Measurements from ENCODE around the gene NACC2.

NACC2 gene, protein sequence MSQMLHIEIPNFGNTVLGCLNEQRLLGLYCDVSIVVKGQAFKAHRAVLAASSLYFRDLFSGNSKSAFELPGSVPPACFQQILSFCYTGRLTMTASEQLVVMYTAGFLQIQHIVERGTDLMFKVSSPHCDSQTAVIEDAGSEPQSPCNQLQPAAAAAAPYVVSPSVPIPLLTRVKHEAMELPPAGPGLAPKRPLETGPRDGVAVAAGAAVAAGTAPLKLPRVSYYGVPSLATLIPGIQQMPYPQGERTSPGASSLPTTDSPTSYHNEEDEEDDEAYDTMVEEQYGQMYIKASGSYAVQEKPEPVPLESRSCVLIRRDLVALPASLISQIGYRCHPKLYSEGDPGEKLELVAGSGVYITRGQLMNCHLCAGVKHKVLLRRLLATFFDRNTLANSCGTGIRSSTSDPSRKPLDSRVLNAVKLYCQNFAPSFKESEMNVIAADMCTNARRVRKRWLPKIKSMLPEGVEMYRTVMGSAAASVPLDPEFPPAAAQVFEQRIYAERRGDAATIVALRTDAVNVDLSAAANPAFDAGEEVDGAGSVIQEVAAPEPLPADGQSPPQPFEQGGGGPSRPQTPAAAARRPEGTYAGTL

DNA sequence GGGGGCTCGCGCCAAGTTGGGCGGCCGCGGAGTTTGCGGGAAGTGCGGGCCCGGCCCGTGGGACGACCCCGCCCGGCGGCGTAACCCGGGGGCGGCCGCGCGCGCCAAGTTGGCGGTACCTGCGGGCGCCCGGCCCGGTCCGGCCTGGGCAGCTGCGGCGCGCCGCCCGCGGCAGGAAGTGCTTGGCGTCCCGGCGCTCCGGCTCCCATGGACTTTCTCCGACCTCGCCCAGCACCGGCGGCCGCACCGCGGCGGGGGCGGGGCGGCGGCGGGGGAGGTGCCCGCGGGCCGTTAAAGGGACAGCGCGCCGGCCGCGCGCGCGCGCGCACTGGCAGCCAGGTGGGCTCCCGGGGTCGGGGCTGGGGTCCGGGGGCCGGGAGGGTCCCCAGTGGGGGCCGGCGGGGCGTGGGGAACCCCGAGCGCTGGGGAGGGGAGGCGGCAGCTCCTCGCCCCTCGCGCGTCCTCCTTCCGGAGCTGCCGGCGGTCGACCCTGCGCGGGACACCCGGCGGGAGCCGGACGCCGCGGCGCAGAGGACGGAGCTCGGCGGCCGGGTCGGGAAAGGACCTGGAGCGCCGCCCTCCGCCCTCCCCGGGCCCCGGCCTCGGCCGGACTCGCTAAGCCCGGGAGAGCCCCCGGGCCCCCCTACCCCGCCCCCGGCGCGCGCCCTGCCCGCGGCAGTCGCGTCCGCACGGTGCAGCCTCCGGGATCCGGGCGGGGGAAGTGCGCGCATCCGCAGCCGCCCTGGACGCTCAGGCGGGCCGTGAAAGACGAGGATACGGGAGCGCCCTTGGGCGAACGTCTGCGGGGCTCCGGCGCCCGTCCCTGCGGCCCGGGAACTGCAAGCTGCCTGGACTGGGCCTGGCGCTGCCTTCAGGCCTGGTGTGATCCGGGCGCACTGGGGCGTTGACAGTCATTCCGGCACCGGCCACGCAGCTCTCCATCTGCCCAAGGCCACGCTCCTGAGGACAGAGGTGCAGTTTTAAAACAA, at the start of gene NACC2:
Gene NACC2, minus strand, starts transcription at position 220 of the 989 bp plus-strand sequence. CDS start 44,768 bp downstream, outside the sequence.
- DNase-seq = peak in 1 of 2 experiments; percentile 43

DNA sequence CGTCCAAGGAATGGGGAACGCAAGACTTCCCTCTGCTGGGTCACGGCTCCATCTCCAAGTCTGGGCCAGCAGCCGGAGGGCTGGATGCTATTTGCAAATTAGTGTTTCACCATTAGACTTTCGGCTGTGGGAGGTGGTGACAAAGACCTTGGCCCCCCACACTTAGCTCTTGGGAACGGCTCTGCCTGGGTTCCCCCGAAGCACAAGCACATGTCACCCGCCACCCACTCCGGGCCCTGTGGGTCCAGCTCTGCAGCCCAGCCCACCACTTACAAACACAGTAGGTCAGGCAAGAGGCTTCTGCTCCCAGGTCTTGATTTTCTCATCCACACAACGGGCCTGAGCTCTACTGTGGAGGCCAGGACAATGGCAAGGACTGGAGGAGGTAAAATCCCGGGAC, 49.4 kb upstream of the NACC2 start:
- no peak for DNase-seq

DNA sequence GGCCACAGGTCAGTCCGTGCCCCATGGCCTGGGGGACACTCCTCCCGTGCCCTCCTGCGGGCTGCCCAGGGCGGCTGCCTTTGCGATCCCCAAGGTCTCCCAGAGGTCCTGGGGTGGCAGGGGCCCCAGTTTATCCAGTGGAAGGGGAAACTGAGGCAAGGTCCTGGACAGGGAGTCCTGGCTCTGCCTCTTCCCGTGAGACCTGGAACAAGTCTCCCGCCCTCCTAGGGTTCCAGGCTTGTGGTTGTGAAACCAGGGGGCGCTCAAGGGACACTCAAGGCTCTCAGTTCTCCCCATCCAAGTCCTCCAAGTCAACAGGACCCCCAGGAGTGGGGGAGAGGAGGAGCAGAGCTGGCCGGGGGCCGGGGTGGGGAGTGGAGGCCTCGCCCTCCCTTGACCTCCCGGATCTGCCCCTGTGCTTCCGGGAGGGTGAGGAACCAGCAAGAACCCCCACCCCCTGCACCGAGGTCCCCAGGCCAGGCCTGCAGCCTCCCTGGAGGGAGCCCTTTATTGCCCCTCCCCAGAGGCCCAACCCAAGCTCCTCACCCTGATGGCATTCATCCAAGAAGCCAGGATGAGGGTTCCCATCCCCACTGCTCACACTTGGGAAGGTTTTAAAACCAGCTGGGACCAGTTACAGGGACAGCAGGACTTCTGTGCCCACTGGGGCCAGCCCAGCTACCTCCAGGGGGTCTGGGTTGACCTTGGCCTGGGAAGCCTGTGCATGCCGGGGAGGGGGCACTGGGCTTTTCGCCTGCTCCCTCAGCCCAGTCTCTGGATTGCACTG, 48.3 kb upstream of the NACC2 start:
- no peak for DNase-seq

DNA sequence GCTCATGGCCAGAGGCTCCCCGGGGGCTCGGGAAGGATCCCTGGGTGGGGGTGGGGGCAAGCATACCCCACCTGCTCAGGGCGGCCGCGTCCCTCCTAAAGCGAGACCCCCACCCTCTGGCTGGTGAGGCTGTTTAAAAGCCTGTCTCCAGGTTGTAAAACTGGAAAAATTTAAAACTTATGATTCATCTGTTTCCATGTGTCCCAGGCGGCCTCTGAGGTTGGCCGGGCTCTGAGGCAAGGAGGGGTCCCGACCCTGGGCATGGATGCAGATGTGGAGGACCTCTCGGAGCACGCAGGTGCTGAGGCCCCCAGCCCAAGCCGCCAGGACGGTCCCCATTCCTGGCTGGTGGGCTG, 47.7 kb upstream of the NACC2 start:
- no peak for DNase-seq

DNA sequence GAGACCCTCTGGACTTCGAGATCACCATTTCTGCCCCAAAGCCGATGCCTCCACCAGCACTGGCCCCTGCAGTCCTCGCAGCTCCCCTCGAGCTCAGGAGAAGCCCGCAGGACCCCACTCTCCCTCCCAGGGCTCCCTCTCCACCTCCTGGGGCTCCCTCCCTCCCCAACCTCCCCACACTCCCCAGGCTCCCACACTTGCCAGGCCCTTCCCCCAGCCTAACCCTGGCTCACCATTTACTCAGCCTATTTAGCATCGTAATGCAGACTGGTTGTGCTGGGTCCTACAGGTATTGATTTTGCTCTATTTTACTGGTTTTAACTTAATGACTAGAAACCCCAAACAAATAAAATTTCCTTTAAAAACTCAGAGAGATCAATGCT, 47.3 kb upstream of the NACC2 start:
- no peak for DNase-seq

DNA sequence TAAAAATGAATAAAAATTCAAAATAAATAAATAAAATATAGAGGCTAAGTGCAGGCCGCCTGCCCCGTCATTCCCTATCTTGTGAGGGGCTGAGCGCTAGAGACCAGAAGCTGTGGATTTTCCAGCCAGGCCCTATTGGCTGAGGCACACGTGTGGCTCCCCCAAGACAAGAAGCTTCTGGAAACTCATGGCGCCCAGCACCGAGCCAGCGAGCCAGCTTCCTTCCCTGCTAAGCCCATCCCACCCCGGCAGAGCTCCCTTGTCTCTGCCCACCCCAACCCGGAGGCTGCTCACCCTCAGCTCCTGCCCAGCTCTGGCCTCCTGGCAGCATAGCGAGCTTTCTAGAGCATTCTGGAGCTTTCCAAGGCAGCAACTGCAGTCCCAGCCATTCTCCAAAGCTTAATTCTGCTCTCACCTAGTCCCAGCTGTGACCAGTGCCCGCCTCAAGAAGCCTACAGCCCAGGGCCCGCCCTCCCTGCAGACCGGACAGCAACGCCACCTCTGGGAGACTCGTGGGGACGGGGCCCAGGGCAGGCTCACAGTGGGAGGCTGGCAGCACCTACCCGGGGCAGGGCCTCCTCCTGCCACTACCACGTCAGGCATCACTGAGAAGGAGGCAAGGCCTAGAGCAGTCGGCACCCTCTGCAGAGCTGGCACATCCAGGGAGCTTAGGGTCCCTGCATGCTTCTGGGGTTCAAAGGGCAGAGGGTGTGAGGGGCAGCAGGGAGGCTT, 46.8 kb upstream of the NACC2 start:
- no peak for DNase-seq

DNA sequence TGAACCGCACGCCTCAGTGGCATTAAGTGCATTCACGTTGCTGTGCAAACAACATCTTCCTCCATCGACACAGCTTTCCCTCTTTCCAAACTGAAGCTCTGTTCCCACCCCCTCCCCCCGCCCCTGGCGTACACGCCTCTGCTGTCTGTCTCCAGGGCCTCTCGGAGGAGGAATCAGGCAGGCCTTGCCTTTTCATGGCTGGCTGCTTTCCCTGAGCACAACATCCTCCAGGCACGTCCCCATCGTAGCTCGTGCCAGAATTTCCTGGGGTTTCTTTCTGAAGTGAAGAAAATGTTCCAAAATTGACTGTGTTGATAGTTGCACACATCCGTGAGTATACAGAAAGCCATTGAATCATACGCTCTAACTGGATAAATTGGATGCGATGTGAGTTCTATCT, 45.9 kb upstream of the NACC2 start:
- no peak for DNase-seq

DNA sequence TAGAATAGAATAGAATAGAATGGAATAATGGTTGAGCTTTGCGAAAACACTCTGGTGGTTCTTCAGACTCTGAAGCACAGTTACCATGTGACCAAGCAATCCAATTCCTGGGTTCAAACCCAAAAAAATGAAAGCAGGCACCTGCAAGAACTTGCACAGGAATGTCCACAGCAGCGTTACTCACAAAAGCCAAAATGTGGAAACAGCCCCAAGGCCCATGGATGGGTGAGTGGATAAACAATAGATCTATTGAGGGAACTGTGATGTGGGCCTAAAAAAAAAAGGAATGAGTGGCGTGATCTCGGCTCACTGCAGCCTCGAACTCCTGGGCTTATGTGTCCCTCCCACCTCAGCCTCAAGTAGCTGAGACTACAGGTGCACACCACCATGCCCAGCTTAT, 45.0 kb upstream of the NACC2 start:
- DNase-seq = no peak

DNA sequence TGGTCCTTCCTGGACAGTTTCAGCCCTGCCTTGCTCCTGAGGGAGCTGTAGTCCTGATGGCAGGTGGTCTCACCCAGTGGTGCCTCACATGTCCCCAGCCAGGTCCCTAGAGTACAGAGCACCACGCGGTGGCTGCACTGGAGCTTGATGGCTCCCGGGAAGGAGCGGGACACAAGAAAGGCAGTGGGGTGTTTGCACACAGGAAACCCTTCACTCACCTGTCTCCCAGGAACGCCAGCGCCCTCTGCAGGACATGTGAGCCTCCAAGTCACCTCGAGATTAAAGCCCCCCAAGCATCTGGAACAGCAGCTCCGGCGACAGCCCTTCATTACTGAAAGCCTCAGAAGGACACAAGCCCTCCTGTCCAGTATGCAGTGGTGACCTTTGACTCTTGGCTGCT, 43.5 kb upstream of the NACC2 start:
- peak in 1 of 2 experiments; percentile 19 for DNase-seq

DNA sequence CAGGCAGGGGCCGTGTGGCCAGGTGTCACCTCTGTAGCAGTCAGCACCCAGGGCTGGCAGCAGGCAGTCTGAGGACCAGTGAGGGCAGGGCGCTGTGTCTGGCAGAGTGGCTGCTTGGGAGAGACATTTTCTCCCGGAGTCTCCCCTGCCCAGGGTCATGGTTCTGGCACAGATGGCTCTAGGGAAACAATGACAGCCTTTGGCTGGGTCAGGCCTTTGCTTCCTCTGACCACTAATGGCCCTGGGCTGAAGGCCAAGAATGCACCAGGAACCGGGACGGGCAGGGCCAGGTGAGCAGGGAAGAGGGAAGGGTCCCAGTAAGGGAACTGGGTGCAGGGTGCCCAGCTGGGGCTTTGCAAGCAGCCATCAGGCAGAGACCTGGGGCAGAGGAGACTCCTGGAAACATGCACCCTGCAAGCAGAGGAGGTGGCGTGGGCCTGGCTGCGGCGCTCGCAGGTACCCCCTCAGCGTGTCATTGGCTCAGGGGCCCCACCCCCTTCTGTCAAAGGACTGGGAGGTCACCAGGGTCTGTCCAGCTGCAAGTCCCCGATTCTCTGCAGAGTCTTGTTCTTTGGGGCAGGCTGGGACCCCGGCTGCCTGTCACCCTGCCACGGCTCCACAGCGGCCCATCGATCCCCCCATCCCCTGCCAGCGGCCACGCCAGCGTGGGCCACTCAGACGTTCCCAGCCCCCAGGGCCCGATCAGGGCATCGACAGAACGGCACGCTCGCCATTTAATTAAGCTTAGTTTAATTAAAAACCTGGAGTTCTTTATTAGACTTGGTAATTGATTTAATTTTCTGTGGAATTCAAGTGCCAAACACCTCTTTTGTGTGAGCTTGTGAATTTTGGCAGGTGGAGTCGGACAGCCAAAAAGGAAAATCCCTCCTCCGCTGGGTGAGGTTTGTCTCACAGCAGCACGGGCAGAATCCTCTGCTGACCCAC, 42.5 kb upstream of the NACC2 start:
- DNase-seq = no peak

DNA sequence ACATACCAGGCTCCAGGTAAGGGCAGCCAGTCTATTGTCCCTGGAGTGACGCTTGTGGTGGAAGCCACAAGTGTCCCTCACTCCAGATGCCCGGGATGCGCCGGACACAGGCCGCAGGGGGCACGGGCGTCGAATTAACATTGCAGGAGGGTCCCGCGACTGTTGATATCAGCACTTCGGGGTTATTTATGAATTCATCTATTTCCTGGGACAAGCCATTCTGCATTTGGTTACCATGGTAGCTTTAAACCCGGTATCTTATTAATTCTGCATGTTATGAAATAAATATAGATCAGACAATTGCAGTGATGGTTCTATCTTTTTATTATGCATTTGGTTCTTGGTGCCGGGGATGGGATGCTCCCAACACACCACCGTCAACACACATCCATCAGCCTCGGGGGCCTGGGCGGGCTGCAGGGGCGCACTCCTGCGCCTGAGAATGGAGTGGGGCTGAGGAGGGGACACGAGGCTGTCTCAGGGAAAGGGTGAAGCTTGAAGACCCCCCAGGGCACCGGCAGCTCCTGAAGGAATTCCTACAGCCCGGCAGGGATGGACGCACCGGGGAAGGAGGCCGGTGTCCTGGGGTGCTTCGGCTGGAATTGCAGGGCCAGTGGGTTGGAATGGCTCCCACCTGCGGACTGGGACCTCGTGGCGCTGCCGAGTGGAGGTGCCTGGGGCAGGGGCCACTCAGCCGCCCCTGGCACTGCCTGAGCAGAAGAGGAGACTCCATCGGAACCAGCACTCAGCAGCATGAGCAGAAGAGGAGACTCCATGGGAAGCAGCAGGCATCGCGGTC, 41.2 kb upstream of the NACC2 start:
- no peak for DNase-seq

DNA sequence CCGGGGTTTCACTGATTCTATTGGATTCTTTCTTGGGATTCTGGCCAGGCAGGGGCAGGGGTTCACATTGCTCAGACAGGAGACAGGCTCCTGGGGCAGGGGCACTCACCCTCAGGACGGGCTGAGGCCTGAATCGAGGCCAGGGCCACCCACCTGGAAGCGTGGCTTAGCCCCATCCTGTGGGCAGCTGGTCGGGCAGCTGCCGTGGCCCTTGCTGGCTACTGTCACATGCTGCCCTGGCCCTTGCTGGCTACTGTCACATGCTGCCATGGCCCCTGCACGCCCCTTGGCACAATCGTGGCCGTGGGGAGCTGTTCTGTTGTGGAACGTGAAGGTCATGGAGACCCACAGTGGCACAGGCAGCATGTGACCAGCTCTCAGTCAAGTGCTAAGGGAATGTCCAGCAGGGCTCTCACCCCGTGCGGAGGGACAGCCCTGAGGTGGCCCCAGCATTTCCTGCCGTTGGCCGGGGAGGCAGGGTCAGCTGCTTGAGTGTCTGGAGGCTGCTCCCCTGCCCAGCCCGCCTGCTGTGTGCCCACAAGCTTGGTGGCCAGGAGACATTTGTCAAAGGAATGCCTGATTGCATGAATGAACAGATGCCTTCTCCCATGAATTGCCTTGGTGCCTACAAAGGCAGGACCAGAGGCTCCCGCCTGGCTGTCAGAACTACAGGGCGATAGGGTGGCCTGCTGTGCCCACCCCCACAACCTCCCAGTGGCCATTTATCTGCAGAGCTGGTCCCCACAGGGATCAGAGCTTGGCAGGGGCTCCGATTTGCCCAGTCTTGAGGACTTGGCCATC, 40.4 kb upstream of the NACC2 start:
- DNase-seq = no peak

DNA sequence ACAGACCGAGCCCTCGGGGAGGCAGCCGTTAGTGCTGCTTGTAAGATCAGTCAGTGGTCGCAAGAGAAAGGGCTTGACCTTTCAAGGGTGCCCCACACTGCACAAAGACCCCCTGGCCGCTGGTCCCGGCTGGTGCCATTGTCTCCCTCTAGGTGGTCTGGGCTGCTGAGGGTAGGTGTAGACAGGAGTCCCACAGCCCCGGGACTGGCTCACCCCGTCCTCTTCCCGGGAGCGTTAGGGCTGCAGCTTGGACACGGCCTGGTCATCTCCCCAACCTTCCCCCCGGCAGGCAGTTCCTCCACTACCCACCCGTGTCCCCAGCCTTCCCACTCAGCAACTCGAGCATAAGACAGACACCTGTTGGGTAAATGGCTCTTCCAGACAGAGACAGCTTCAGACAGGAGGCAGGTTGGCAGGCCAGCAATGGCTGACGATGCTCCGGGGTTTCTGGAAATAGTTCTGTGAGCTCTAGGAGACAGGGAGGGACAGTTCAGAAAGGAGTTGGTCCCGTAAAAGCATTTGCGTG, 38.9 kb upstream of the NACC2 start:
- DNase-seq = no peak

DNA sequence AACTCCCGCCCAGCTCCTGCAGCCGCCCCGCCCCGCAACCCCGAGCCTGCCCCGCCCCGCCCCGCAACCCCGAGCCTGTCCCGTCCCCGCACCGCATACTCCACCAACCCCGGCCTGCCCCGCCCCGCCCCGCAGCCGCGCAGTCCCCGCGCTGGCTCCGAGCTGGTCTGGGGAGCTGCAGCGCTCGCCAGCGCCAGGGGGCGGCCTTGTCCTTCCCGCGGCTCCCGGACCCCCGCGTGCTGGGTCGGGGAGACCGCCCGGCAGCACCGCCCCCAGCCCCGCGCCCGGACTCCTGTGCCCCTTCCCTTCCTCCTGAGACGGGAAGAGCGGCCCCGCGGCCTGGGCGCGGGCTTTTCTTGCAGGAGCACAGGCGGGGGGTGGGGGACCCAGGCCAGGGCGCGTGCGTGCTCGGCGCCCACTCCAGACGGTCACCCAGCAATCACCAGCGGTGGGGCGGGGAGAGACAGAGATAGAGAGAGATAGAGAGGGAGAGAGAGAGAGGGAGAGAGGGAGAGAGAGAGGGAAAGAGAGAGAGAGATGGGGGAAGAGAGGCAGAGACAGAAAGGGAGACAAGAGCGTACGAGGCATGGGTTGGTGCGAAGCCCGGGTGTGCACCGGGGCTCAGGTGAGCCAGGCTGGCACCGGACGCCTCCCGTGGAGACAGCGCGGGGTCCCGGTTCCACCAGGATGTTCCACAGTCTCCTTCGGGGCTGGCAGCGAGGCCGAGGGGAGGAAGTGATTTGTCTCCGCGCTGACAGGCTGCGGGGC, 38.3 kb upstream of the NACC2 start:
- DNase-seq = no peak

DNA sequence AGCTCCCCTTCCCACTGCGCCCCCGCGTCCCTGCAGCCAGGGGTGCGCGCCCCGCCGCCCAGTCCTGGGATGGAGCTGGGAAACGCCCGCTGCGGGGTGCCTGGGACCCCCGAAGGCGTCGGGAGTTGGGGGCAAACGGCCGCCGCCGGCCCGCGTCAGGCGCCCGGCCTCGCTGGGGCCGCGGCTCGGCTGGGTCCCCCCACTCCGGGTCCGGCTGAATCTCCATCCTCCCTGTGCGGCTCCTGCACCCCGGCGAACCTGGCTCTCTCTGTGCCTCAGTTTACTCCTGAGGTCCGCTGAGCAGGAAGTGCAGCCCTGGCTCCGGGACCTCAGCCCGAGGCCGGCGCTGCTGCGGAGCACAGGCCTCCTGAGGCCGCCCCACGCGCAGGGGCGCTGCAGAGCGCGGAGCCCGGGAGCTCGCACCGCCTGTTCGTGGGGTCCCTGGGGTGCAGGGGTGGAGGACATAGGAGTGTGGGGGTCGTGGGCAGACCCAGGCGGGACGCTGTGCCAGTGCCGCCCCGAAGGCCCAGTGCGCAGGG, 37.5 kb upstream of the NACC2 start:
- no peak for DNase-seq

DNA sequence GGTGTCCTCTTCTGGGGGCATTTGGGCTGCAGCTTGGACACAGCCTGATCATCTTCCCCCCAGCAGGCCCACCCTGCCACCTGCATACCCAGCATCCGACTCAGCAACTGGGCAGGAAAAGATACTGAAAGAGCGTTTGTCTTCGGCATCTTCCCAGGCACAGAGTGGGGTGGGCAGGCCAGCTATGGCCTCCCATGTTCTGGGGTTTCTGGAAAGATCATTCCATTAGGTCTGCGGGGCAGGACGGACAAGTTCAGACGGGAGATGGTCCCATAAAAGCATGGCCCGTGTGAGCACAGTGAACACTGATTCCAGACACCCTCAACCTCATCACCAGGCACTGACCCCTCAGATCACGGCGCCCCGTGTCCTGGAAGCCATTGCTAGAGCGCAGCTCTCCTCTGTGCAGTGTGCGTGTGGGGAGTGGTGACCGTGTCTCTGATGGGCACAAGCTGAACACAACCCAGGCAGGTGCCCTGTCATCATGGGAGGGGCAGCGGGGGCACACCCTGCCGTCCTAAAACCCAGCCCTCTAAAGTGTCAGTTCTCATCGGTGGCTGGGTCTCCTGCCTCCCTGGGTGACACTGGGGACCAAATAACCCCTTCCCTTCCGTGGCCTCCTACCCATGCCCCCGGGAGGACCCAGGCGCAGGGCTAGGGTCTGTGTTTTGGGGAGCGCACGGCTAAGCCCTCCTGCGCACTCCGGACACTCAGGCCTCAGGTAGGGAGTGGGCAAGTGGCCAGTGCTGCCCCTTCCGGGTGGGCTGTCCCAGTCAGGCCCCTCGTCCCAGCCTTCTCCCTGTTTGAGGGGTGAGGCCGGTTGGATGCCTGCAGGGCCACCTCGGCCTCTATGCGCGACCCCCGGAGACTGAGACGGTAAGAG, 36.8 kb upstream of the NACC2 start:
- no peak for DNase-seq

DNA sequence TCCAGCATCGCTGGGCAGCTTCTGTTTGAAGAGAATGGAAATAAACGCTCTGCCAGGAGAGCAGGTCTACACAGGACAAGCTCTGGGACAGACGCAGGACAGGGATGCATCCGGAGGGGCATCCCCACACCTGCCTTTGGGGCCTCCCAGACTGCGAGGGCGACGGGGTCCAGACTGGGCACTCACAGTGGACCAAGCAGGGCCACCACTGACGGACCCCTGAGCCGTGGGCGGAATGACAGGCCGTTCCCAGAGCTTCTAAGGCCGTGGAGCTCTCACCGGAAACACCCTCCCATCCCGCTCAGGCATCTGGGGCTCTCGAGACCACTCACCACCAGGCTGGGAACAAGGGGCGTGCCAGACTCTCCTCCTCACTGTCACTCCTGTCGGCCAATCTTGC, 34.1 kb upstream of the NACC2 start:
- no peak for DNase-seq

Data from stimulated activated CD4-positive, alpha-beta T cell treated with anti-CD3 and anti-CD28 coated beads, Interleukin-4, amount 100 ng/mL, for 4 hours (primary cell).